GM23248 (cell line): ENCODE measurements around the gene COX7A2. TPM values are rescaled to one million over a fixed set of nuclear protein-coding genes. Genes with fewer than 3 reads are reported as not detected.

Experiments
- DNase-seq: peaks from one replicate; pipeline ENCODE4 v3.0.0-alpha.2; 2015
- H2AFZ ChIP-seq: fragments of 200-600 bp; sonication (generic); 2 replicates; pipeline ENCODE4 v1.6.1; 2016; ENCODE audit warnings: antibody characterized with exemption
- H3F3A ChIP-seq: fragments of 200-600 bp; sonication (generic); 2 replicates; pipeline ENCODE4 v1.6.1; 2016; ENCODE audit warnings: mild to moderate bottlenecking, antibody characterized with exemption, mixed run types; ENCODE audit not compliant: insufficient read depth
- H3K27ac ChIP-seq: fragments of 200-600 bp; sonication (generic); 2 replicates; pipeline ENCODE4 v1.5.1; 2016; ENCODE audit warnings: mild to moderate bottlenecking
- H3K27me3 ChIP-seq: fragments of 200-600 bp; sonication (generic); replicated peaks from 2 replicates; pipeline ENCODE4 v1.6.1; 2016; ENCODE audit warnings: mild to moderate bottlenecking; ENCODE audit not compliant: insufficient read depth
- H3K36me3 ChIP-seq: fragments of 200-600 bp; sonication (generic); 2 replicates; pipeline ENCODE4 v1.6.1; 2016; ENCODE audit warnings: low read depth, mild to moderate bottlenecking
- H3K4me1 ChIP-seq: fragments of 200-600 bp; sonication (generic); 2 replicates; pipeline ENCODE4 v1.6.1; 2016; ENCODE audit warnings: mild to moderate bottlenecking; ENCODE audit not compliant: insufficient read depth
- H3K4me2 ChIP-seq: fragments of 200-600 bp; sonication (generic); one replicate; pipeline ENCODE4 v1.6.1; 2016; ENCODE audit warnings: mild to moderate bottlenecking; ENCODE audit not compliant: unreplicated experiment
- H3K4me3 ChIP-seq: fragments of 200-600 bp; sonication (generic); 2 replicates; pipeline ENCODE4 v1.5.1; 2016; ENCODE audit warnings: mild to moderate bottlenecking
- H3K79me2 ChIP-seq: fragments of 200-600 bp; sonication (generic); 2 replicates; pipeline ENCODE4 v1.6.1; 2016; ENCODE audit warnings: mild to moderate bottlenecking; ENCODE audit not compliant: insufficient read depth
- H3K9ac ChIP-seq: fragments of 200-600 bp; sonication (generic); 2 replicates; pipeline ENCODE4 v1.6.1; 2016; ENCODE audit warnings: mild to moderate bottlenecking
- H3K9me2 ChIP-seq: fragments of 200-600 bp; sonication (generic); 2 replicates; pipeline ENCODE4 v1.6.1; 2016; ENCODE audit warnings: mixed run types, mild to moderate bottlenecking, moderate library complexity; ENCODE audit not compliant: insufficient read depth
- H3K9me3 ChIP-seq: fragments of 200-600 bp; sonication (generic); one replicate; pipeline ENCODE4 v1.6.1; 2017; ENCODE audit warnings: low read depth
- H4K20me1 ChIP-seq: fragments of 200-600 bp; sonication (generic); 2 replicates; pipeline ENCODE4 v1.6.0; 2016; ENCODE audit not compliant: insufficient read depth
- EZH2 ChIP-seq: fragments of 200-600 bp; sonication (generic); IDR thresholded peaks from 2 replicates; pipeline ENCODE4 v1.6.1; 2018; ENCODE audit warnings: antibody characterized with exemption, mild to moderate bottlenecking; ENCODE audit not compliant: insufficient read depth, poor library complexity, severe bottlenecking
- EZH2phosphoT487 ChIP-seq: fragments of 200-600 bp; sonication (generic); IDR thresholded peaks from 2 replicates; pipeline ENCODE4 v1.6.1; 2018; ENCODE audit warnings: antibody characterized with exemption, moderate library complexity, mild to moderate bottlenecking, low read depth; ENCODE audit not compliant: insufficient read depth
- WGBS, 2 experiments: methylation state at CpG; one replicate each; pipeline ENCODE4 v1.1.6; 2015 to 2017; ENCODE audit warnings: low lambda C conversion rate in 2 of 2, low coverage in 1 of 2; ENCODE audit errors: missing lambda C conversion rate in 2 of 2; 5-methylcytosine and 5-hydroxymethylcytosine counted together
- in situ Hi-C: fragments of 300-500 bp; cut with MboI; formaldehyde crosslinking; loops from 2 replicates; pipeline ENCODE4 v1.15.0; 2020
- polyA plus RNA-seq: library from polyadenylated mRNA; unstranded; fragments of >200 nt; fragmentation: Nextera tagmentation; extraction: Ambion mirVana; gene quantifications from 2 replicates; pipeline ENCODE4 v1.2.1, GENCODE V29; 2016
- total RNA-seq: library from RNA; depleted of rRNA; stranded (reverse); fragments of >200 nt; shearing (Covaris generic); gene quantifications from 2 replicates; pipeline ENCODE4 v1.2.3, GENCODE V29; 2014

COX7A2 gene
- total and polyA plus RNA-seq, 2 experiments from 2014 or later = 166 to 666 TPM

- peaks cover 39% of the 10 kb centered on the region for H3F3A ChIP-seq
- TF ChIP-seq EZH2phosphoT487 = no peak
- TF ChIP-seq EZH2 = no peak
- H3K79me2 ChIP-seq = peaks cover 21% of the 10 kb centered on the region
- H3K9ac ChIP-seq = peak overlapping the region; percentile 97
- WGBS, 2 experiments = 4% methylated on average over 33 of the region's 33 CpGs
- no peaks in the 10 kb centered on the region for H3K9me3 ChIP-seq
- peak overlapping the region; percentile 96 for H3K4me2 ChIP-seq
- H3K27ac ChIP-seq = peak overlapping the region; percentile 30; the same call in 1 of the 2 replicates
- peak overlapping the region; percentile 86 for H2AFZ ChIP-seq
- peak; percentile 91 for DNase-seq
- peak overlapping the region; percentile 98 for H3K4me3 ChIP-seq
- H3K36me3 ChIP-seq = no peaks in the 10 kb centered on the region
- H3K27me3 ChIP-seq = no peaks in the 10 kb centered on the region
- H3K4me1 ChIP-seq = peaks cover 14% of the 10 kb centered on the region
- no peaks in the 10 kb centered on the region for H4K20me1 ChIP-seq
- in situ Hi-C loops = loop anchor here (25.0 kb wide), 3 partner anchors 796 to 1471 kb away; no protein-coding TSS in a partner anchor
- H3K9me2 ChIP-seq = no peaks in the 10 kb centered on the region
Measured at GRCh38 chr6:75208298-75209183, 35.1 kb downstream of the COX7A2 start.

GRCh38 chr6:75206576-75207342 lies 36.8 kb downstream of the COX7A2 start:
- DNase-seq = peak; percentile 81
- H3K36me3 ChIP-seq = no peaks in the 10 kb centered on the region; the same call in 1 of the 2 replicates
- H3K4me3 ChIP-seq = peak overlapping the region; percentile 98
- peak overlapping the region; percentile 89 for H3K27ac ChIP-seq
- peaks cover 55% of the 10 kb centered on the region for H3F3A ChIP-seq
- H3K9me2 ChIP-seq = no peaks in the 10 kb centered on the region
- H3K9me3 ChIP-seq = no peaks in the 10 kb centered on the region
- in situ Hi-C loops = loop anchor here (25.0 kb wide), 3 partner anchors 794 to 1469 kb away; no protein-coding TSS in a partner anchor
- peak overlapping the region; percentile 86 for H2AFZ ChIP-seq
- H3K4me2 ChIP-seq = peak overlapping the region; percentile 96
- peaks cover 39% of the 10 kb centered on the region for H3K79me2 ChIP-seq
- H4K20me1 ChIP-seq = no peaks in the 10 kb centered on the region
- H3K4me1 ChIP-seq = peaks cover 24% of the 10 kb centered on the region
- no peaks in the 10 kb centered on the region for H3K27me3 ChIP-seq
- no peak for TF ChIP-seq EZH2phosphoT487
- TF ChIP-seq EZH2 = no peak
- peak overlapping the region; percentile 97 for H3K9ac ChIP-seq
- WGBS, 2 experiments = 2 to 3% methylated on average over 35 of the region's 35 CpGs

- in situ Hi-C loops = loop anchor here (25.0 kb wide), 3 partner anchors 794 to 1469 kb away; no protein-coding TSS in a partner anchor
- peaks cover 32% of the 10 kb centered on the region for H3K4me1 ChIP-seq
- H3K79me2 ChIP-seq = peaks cover 47% of the 10 kb centered on the region
- peak within 1 kb of the TSS; percentile 96 for H3K4me2 ChIP-seq
- 1 to 2% methylated on average over 54 to 64 of the region's 64 CpGs for WGBS, 2 experiments
- no peaks in the 10 kb centered on the region for H4K20me1 ChIP-seq
- peak; percentile 99 for DNase-seq
- peak within 1 kb of the TSS; percentile 97 for H3K9ac ChIP-seq
- peak within 1 kb of the TSS; percentile 86 for H2AFZ ChIP-seq
- TF ChIP-seq EZH2 (no peak), EZH2phosphoT487 (no peak)
- H3K4me3 ChIP-seq = peak within 1 kb of the TSS; percentile 98
- no peaks in the 10 kb centered on the region for H3K9me3 ChIP-seq
- no peaks in the 10 kb centered on the region for H3K9me2 ChIP-seq
- no peaks in the 10 kb centered on the region for H3K27me3 ChIP-seq
- peak within 1 kb of the TSS; percentile 89 for H3K27ac ChIP-seq
- no peaks in the 10 kb centered on the region; the same call in 1 of the 2 replicates for H3K36me3 ChIP-seq
- H3F3A ChIP-seq = peaks cover 62% of the 10 kb centered on the region
Measured at GRCh38 chr6:75205776-75206575, 37.6 kb downstream of the COX7A2 start, which contains the start of gene COL12A1. Gene COL12A1, minus strand, starts transcription at chr6:75206053. Its CDS starts 3,261 bp downstream, at chr6:75202792.
